Hepatocyte (in vitro differentiated cells): Measurements from ENCODE around the gene MAP2K2. TPM values are rescaled to one million over a fixed set of nuclear protein-coding genes. Genes with fewer than 3 reads are reported as not detected.

Experiments used
- DNase-seq: peaks from one replicate; pipeline ENCODE4 v3.0.0-alpha.2; 2016; ENCODE audit warnings: low spot score
- H2AFZ ChIP-seq: fragments of 200-600 bp; sonication (generic); 2 replicates; pipeline ENCODE4 v1.6.0; 2016; ENCODE audit warnings: antibody characterized with exemption, mild to moderate bottlenecking
- H3K27ac ChIP-seq: fragments of 200-600 bp; sonication (generic); 2 replicates; pipeline ENCODE4 v1.5.1; 2016; ENCODE audit warnings: mild to moderate bottlenecking
- H3K27me3 ChIP-seq: fragments of 200-600 bp; sonication (generic); 2 replicates; pipeline ENCODE4 v1.6.1; 2016
- H3K36me3 ChIP-seq: fragments of 200-600 bp; sonication (generic); replicated peaks from 2 replicates; pipeline ENCODE4 v1.5.1; 2016; ENCODE audit warnings: low read depth; ENCODE audit not compliant: insufficient read depth
- H3K4me1 ChIP-seq: fragments of 200-600 bp; sonication (generic); 2 replicates; pipeline ENCODE4 v1.5.1; 2016; ENCODE audit warnings: mild to moderate bottlenecking, moderate library complexity; ENCODE audit not compliant: insufficient read depth
- H3K4me2 ChIP-seq: fragments of 200-600 bp; sonication (generic); 2 replicates; pipeline ENCODE4 v1.6.0; 2016
- H3K4me3 ChIP-seq: fragments of 200-600 bp; sonication (generic); 2 replicates; pipeline ENCODE4 v1.5.1; 2016; ENCODE audit warnings: mild to moderate bottlenecking
- H3K79me2 ChIP-seq: fragments of 200-600 bp; sonication (generic); 2 replicates; pipeline ENCODE4 v1.6.0; 2017; ENCODE audit warnings: mild to moderate bottlenecking
- H3K9me2 ChIP-seq: fragments of 200-600 bp; sonication (generic); replicated peaks from 2 replicates; pipeline ENCODE4 v1.6.0; 2017; ENCODE audit warnings: mild to moderate bottlenecking; ENCODE audit not compliant: insufficient read depth
- H3K9me3 ChIP-seq: fragments of 200-600 bp; sonication (generic); 2 replicates; pipeline ENCODE4 v1.5.1; 2016; ENCODE audit warnings: low read depth, mild to moderate bottlenecking
- H4K20me1 ChIP-seq: fragments of 200-600 bp; sonication (generic); 2 replicates; pipeline ENCODE4 v1.6.0; 2016; ENCODE audit warnings: mild to moderate bottlenecking; ENCODE audit not compliant: insufficient read depth, poor library complexity, severe bottlenecking
- EZH2 ChIP-seq: fragments of 200-600 bp; sonication (generic); IDR thresholded peaks from 2 replicates; pipeline ENCODE4 v1.6.1; 2016; ENCODE audit warnings: antibody characterized with exemption, mild to moderate bottlenecking, borderline replicate concordance
- EZH2phosphoT487 ChIP-seq: fragments of 200-600 bp; sonication (generic); IDR thresholded peaks from one replicate; pipeline ENCODE4 v1.6.1; 2018; ENCODE audit warnings: antibody characterized with exemption, mild to moderate bottlenecking, low read depth, moderate library complexity; ENCODE audit not compliant: unreplicated experiment, severe bottlenecking
- WGBS: methylation state at CpG from one replicate; pipeline ENCODE4 v1.1.6; 2016; ENCODE audit warnings: low lambda C conversion rate; ENCODE audit errors: missing lambda C conversion rate; 5-methylcytosine and 5-hydroxymethylcytosine counted together
- polyA plus RNA-seq: library from polyadenylated mRNA; unstranded; fragments of >200 nt; fragmentation: Nextera tagmentation; extraction: Ambion mirVana; gene quantifications from 2 replicates; pipeline ENCODE4 v1.2.1, GENCODE V29; 2016
- total RNA-seq: library from RNA; depleted of rRNA; stranded (reverse); fragments of >200 nt; gene quantifications from 2 replicates; pipeline ENCODE4 v1.2.3, GENCODE V29; 2014
- TF ChIP-seq, protein P1 (sequence below): fragments of 200-600 bp; sonication (generic); IDR thresholded peaks from 2 replicates; pipeline ENCODE4 v1.5.1; 2016; ENCODE audit warnings: antibody characterized with exemption, mild to moderate bottlenecking; ENCODE audit not compliant: poor library complexity

The MAP2K2 gene
- total and polyA plus RNA-seq, 2 experiments from 2014 or later, result 135 to 188 TPM

DNA sequence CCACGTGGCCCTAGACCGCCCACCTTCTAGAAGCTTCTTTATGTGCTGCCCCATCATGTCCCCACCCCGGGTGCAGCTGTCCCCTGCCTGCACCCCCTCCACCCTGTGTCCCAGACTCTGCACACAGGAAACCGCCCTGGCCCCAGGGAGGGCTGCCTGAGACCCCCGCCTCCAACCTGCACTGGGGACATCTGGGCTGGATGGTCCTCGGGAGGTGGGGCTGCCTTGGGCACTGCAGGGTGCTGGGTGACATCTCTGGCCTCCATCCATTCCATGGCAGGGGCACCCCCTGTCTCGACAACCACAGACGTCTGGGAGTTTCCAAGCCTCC is 39.4 kb downstream of the MAP2K2 start:
- Histone ChIP-seq H2AFZ (no peak overlapping the region), H3K9me3 (no peaks in the 10 kb centered on the region), H3K79me2 (no peaks in the 10 kb centered on the region), H3K27ac (peak overlapping the region; percentile 58), H3K4me2 (peak overlapping the region; percentile 73), H3K36me3 (no peaks in the 10 kb centered on the region), H3K4me1 (peaks cover 7% of the 10 kb centered on the region), H3K4me3 (no peak overlapping the region), H3K27me3 (no peaks in the 10 kb centered on the region), H3K9me2 (no peaks in the 10 kb centered on the region), H4K20me1 (no peaks in the 10 kb centered on the region)
- no peak for DNase-seq
- 82% methylated on average over 5 of the region's 8 CpGs for WGBS
- TF ChIP-seq EZH2 (no peak), EZH2phosphoT487 (no peak)
- TF ChIP-seq, protein P1, sequence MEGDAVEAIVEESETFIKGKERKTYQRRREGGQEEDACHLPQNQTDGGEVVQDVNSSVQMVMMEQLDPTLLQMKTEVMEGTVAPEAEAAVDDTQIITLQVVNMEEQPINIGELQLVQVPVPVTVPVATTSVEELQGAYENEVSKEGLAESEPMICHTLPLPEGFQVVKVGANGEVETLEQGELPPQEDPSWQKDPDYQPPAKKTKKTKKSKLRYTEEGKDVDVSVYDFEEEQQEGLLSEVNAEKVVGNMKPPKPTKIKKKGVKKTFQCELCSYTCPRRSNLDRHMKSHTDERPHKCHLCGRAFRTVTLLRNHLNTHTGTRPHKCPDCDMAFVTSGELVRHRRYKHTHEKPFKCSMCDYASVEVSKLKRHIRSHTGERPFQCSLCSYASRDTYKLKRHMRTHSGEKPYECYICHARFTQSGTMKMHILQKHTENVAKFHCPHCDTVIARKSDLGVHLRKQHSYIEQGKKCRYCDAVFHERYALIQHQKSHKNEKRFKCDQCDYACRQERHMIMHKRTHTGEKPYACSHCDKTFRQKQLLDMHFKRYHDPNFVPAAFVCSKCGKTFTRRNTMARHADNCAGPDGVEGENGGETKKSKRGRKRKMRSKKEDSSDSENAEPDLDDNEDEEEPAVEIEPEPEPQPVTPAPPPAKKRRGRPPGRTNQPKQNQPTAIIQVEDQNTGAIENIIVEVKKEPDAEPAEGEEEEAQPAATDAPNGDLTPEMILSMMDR, result no peak

- Histone ChIP-seq H3K4me2 (peak overlapping the region; percentile 73), H3K4me3 (no peak overlapping the region), H3K4me1 (peaks cover 7% of the 10 kb centered on the region), H3K79me2 (no peaks in the 10 kb centered on the region), H3K27ac (peak overlapping the region; percentile 58), H4K20me1 (no peaks in the 10 kb centered on the region), H2AFZ (no peak overlapping the region), H3K9me2 (no peaks in the 10 kb centered on the region), H3K9me3 (no peaks in the 10 kb centered on the region), H3K36me3 (no peaks in the 10 kb centered on the region), H3K27me3 (no peaks in the 10 kb centered on the region)
- peak; percentile 60 for DNase-seq
- TF ChIP-seq, protein P1, result no peak
- no peak for TF ChIP-seq EZH2phosphoT487
- TF ChIP-seq EZH2, result no peak
- 79% methylated on average over 23 of the region's 28 CpGs for WGBS
These were observed 40.0 kb downstream of the MAP2K2 start for GRCh38 chr19:4083677-4084546.

GRCh38 chr19:4082172-4082571 is 41.8 kb downstream of the MAP2K2 start:
- H3K27ac ChIP-seq, result no peak overlapping the region
- no peaks in the 10 kb centered on the region for H3K79me2 ChIP-seq
- TF ChIP-seq EZH2phosphoT487 (no peak), EZH2 (no peak)
- TF ChIP-seq, protein P1, result no peak
- H4K20me1 ChIP-seq, result no peaks in the 10 kb centered on the region
- H3K27me3 ChIP-seq, result no peaks in the 10 kb centered on the region
- H3K36me3 ChIP-seq, result no peaks in the 10 kb centered on the region
- no peak for DNase-seq
- 86% methylated on average over 9 of the region's 9 CpGs for WGBS
- no peaks in the 10 kb centered on the region for H3K9me2 ChIP-seq
- no peak overlapping the region for H2AFZ ChIP-seq
- no peak overlapping the region for H3K4me3 ChIP-seq
- H3K9me3 ChIP-seq, result no peaks in the 10 kb centered on the region
- H3K4me1 ChIP-seq, result peaks cover 15% of the 10 kb centered on the region
- H3K4me2 ChIP-seq, result no peak overlapping the region
